IPS-NIHi7 (cell line): ENCODE data around the gene CLCNKA.
"Not testable (repeated sequence)": the region's sequence is repeated elsewhere in the genome, so short reads cannot be mapped to it uniquely, and the experiment has no call there.

ENCODE experiments used
- DNase-seq: peaks from one replicate; pipeline ENCODE4 v3.0.0; 2012; ENCODE audit warnings: mixed read lengths; ENCODE audit errors: extremely low spot score

Gene CLCNKA

GRCh38 chr1:16021681-16022080 is at the start of gene CLCNKA:
Gene CLCNKA (plus strand): TSS chr1:16022036. CDS start chr1:16022620, 584 bp downstream.
- DNase-seq = no peak

DNA sequence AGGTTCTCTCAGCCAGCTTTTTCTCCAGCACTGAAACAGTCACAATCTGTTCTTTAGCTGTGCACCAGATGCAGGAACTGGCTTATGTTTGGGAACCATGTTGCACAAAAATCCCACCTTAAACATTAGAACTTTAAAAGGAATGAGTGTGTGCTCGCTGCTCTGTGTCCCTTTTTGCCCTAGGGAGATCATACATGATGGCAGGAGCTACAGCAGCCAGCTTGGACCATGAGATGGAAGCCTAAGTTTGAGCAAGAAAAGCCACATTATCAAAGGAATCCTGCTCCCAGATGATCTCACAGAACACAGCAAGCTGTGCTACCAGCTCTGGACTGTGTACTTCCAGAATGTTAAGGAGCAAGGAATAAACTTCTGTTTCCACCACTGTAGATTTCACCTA is 49.4 kb upstream of the CLCNKA start:
- no peak for DNase-seq

DNA sequence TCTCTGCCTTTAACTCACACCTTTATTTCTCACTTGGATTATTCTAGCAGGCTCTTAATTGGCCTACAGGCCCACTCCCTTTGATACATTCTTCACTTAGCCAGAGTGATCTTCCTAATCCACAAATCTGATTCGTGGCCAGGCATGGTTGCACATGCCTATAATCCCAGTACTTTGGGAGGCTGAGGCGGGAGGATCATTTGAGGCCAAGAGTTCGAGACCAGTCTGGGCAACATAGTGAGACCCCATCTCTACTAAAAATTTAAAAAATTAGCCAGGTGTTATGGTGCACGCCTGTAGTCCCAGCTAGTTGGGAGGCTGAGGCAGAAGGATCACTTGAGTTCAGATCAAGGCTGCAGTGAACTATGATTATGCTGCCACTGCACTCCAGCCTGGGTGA is 48.1 kb upstream of the CLCNKA start:
- DNase-seq = no peak

GRCh38 chr1:15974855-15975254 is 47.0 kb upstream of the CLCNKA start:
- no peak for DNase-seq

DNA sequence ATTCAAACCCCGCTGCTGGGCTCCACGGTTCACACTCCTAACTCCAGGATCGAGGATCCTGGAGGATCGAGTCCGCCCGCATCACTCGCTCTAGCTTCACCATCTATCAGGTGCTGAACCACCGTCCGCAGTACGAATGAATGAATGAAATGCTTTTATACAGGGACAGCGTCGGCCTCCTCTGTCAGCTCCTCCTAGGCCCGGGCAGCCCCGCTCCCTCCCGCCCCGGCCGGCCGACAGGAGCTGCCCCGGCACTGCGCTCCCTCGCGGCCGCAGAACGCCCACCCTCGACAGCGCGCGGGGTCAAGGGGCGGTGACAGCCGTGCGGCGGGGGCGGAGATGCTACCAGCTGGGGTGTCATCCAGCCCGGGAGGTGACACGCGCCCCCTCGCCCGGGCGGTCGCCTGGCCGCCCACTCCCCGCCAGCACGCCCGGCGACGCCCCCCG is 46.5 kb upstream of the CLCNKA start:
- DNase-seq = peak; percentile 88

- peak; percentile 97 for DNase-seq
Measured at GRCh38 chr1:15975805-15976680, 45.8 kb upstream of the CLCNKA start, which contains the start of gene ZBTB17. Gene ZBTB17 (minus strand): TSS chr1:15976101. CDS start chr1:15948495, 27,606 bp downstream.

- DNase-seq = not testable (repeated sequence)
Measured at GRCh38 chr1:15977947-15978346, 43.9 kb upstream of the CLCNKA start.

- no peak for DNase-seq
Measured at GRCh38 chr1:15981679-15982078, 40.2 kb upstream of the CLCNKA start.

DNA sequence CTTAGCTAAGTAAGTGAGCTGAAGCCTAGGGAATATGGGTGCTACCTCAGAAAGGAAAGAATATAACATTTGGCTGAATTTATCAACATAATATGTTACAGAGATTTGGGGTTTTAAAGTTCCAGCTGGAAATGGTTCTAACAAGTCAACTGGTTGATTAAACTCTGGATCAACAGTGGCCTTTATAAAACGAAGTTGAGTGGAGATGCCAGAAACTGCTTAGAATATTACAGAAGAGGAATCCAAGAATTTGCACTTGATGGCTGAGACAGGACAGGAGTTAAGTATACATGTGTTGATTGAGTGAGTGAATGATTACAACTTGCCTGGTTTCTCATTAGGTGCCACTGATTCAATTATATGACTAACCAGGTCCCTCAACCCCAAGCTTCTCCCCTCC is 38.6 kb upstream of the CLCNKA start:
- no peak for DNase-seq

DNA sequence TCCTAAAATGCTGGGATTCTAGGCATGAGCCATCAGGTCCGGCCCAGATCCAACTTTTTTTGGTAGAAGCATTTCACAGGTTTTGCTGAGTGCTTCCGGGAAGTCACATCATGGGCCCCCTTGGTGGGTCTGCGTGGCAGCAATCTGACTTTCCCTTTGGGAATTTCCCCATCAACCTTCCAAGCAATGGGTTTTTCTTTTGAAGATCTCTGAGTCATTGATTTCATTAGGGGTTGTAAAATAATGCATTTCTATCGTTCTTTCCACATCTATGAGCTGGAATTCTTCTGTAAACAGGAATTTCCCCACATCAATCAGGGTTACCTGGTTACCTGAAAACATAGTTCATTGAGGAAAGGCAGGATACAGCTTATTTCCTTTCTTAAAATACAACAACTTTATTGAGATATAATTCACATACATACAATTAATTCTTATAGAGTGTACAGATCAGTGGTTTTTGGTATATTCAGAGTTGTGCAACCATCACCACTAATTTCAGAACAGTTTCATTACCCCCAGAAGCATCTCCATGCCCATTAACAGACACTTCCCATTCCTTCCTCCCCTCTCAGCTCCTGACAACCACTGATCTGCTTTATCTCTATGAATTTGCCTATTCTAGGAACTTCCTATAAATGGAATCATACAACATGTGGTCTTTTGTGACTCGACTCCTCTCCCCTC is 36.1 kb upstream of the CLCNKA start:
- DNase-seq = no peak

GRCh38 chr1:15988856-15989736 is 32.7 kb upstream of the CLCNKA start:
- no peak for DNase-seq

DNA sequence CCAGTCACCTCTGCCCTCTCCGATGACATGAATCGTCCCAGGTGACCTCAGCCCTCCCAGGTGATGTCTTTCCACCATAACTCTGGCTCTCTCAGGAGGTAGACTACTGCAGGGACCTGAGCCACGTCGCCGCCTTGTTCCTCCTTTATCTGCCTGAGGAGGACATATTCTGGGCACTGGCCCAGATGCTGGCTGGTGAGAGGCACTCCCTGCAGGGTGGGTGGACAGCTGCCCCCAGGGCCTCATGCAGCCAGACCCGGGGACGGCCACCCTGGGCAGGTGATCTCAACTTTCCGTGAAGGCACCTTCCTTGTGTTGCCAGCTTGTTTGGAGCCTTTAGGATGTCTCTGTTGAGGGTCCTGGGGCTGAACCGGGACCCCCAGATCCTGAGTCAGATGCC is 32.1 kb upstream of the CLCNKA start:
- DNase-seq = no peak

GRCh38 chr1:15991427-15992186 is 30.2 kb upstream of the CLCNKA start:
- DNase-seq = no peak

DNA sequence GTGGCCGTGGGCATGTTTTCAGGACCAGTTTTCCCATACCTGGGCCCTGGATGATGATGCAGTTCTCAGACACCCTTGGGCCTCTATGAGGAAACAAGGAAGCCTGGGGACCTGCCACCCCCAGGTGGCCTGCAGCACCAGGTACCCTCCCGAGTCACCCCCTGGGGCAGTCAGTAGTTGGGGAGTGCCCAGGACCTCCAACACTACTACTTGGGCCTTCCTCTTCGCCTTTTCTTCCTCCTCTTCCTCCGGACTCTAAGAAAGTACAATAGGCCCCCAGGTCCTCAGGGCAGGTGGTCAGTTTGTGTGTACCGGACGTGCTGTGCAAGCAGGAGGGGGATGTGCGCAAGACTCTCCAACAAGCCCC is 29.7 kb upstream of the CLCNKA start:
- DNase-seq = no peak

GRCh38 chr1:15992582-15993500 is 29.0 kb upstream of the CLCNKA start:
- DNase-seq = no peak

GRCh38 chr1:15993666-15994065 is 28.2 kb upstream of the CLCNKA start:
- DNase-seq = no peak

GRCh38 chr1:15994081-15994480 is 27.8 kb upstream of the CLCNKA start:
- no peak for DNase-seq

- peak; percentile 72 for DNase-seq
Measured at GRCh38 chr1:15994590-15995351, 27.1 kb upstream of the CLCNKA start.

- no peak for DNase-seq
Measured at GRCh38 chr1:15997076-15997585, 24.7 kb upstream of the CLCNKA start.
